ENCODE results near the gene FAM171A1.
A peak's percentile ranks its signal among the peaks of the same experiment; 100 is the strongest.

Gene FAM171A1

GRCh38 chr10:15166325-15166724 lies 204.8 kb downstream of the FAM171A1 start:
- DNase-seq: no peak

GRCh38 chr10:15163253-15163828 lies 207.7 kb downstream of the FAM171A1 start:
- DNase-seq: peak; percentile 77
